Measurements from ENCODE around the gene SEZ6L. TPM values are rescaled to one million over a fixed set of nuclear protein-coding genes. Genes with fewer than 3 reads are reported as not detected.

SEZ6L gene
- total RNA-seq, 1 experiment from 2014 or later = 0.13 TPM

- no peak overlapping the region for H3K4me2 ChIP-seq (ENCODE audit: insufficient read depth, insufficient read length, low read length)
Observed at GRCh38 chr22:26225207-26225606, 55.9 kb downstream of the SEZ6L start.

More at GRCh38 chr22:26225207-26225606, 55.9 kb downstream of the SEZ6L start:
- H3K4me3 Mint-ChIP-seq = no peak overlapping the region
- Histone ChIP-seq H2BK12ac (ENCODE audit: insufficient read length, low read depth, low read length) (no peak overlapping the region), H3K18ac (ENCODE audit: insufficient read length, low read depth, low read length) (no peak overlapping the region), H2BK15ac (ENCODE audit: low read depth, low read length) (no peak overlapping the region), H3K4ac (ENCODE audit: low read depth, low read length) (no peak overlapping the region), H4K5ac (ENCODE audit: insufficient read length, low read depth, low read length) (no peak overlapping the region), H3K9me3 (ENCODE audit: control insufficient read depth, low read depth, low read length) (no peaks in the 10 kb centered on the region), H4K20me1 (ENCODE audit: control insufficient read depth, insufficient read depth, insufficient read length) (no peaks in the 10 kb centered on the region), H3K27me3 (ENCODE audit: insufficient read depth, low read length) (no peaks in the 10 kb centered on the region), H3K56ac (ENCODE audit: insufficient read length, low read depth, low read length) (no peak overlapping the region), H3K14ac (ENCODE audit: insufficient read depth, low read length) (no peak overlapping the region), H4K91ac (ENCODE audit: insufficient read length, low read depth, low read length) (no peak overlapping the region), H3K79me1 (ENCODE audit: insufficient read depth, low read depth, low read length, poor library complexity, severe bottlenecking) (no peaks in the 10 kb centered on the region), H3K9ac (ENCODE audit: extremely low read depth, insufficient read length, low read length) (no peak overlapping the region), H3K23ac (ENCODE audit: insufficient read length, low read depth, low read length) (no peak overlapping the region), H3K4me1 (ENCODE audit: insufficient read depth, low read length) (no peaks in the 10 kb centered on the region), H2AK5ac (ENCODE audit: insufficient read length, low read length) (no peak overlapping the region), H3K23me2 (ENCODE audit: insufficient read length, low read depth, low read length, poor library complexity, severe bottlenecking) (no peaks in the 10 kb centered on the region), H2BK5ac (ENCODE audit: insufficient read length, low read length) (no peak overlapping the region), H2BK120ac (ENCODE audit: low read depth, low read length, poor library complexity, severe bottlenecking) (no peak overlapping the region), H3K27ac (ENCODE audit: insufficient read length, low read depth, low read length) (no peak overlapping the region), H2BK20ac (ENCODE audit: low read depth, low read length, poor library complexity, severe bottlenecking) (no peak overlapping the region), H4K8ac (replicated peaks; ENCODE audit: insufficient read length, low read depth, low read length) (no peak overlapping the region), H2AFZ (ENCODE audit: low read length) (no peak overlapping the region), H3K79me2 (ENCODE audit: insufficient read depth, low read length) (no peaks in the 10 kb centered on the region), H3T11ph (ENCODE audit: low read length) (no peak overlapping the region)
- WGBS (ENCODE audit: extremely low coverage, insufficient read length, low lambda C conversion rate) = no CpG with 5 or more reads among the region's 5 CpGs
- peaks cover 27% of the 10 kb centered on the region for H3K27me3 Mint-ChIP-seq (ENCODE audit: low read depth)
- no peak for DNase-seq
- no peak overlapping the region for H3K27ac Mint-ChIP-seq
- TF ChIP-seq CTCF (conservative IDR thresholded peaks at IDR 0.05) = no peak
- H3K9me3 Mint-ChIP-seq = no peaks in the 10 kb centered on the region; a peak in 1 of 5 replicates
- H3K4me1 Mint-ChIP-seq = no peaks in the 10 kb centered on the region
- no peaks in the 10 kb centered on the region for H3K36me3 Mint-ChIP-seq (ENCODE audit: insufficient read depth in 1 of 3, low read depth in 3 of 3)
